Coronary artery (tissue), 2 donors: ENCODE data around the gene ADTRP.

Experiments
- DNase-seq: peaks from one replicate; pipeline ENCODE4 v3.0.0-alpha.2; 2017; ENCODE audit warnings: low spot score
- H3K27ac ChIP-seq, 2 donors: fragments of 200-600 bp; sonication (generic); one replicate each; pipeline ENCODE4 v1.5.1; 2016 to 2019
- H3K4me3 ChIP-seq: fragments of 200-600 bp; sonication (generic); 2 replicates; pipeline ENCODE4 v1.5.1; 2016; ENCODE audit warnings: mild to moderate bottlenecking, moderate library complexity
- TF ChIP-seq, protein P1 (sequence below): fragments of 200-600 bp; sonication (generic); IDR thresholded peaks from one replicate; pipeline ENCODE4 v1.5.1; 2019; ENCODE audit warnings: antibody characterized with exemption

ADTRP gene

DNA sequence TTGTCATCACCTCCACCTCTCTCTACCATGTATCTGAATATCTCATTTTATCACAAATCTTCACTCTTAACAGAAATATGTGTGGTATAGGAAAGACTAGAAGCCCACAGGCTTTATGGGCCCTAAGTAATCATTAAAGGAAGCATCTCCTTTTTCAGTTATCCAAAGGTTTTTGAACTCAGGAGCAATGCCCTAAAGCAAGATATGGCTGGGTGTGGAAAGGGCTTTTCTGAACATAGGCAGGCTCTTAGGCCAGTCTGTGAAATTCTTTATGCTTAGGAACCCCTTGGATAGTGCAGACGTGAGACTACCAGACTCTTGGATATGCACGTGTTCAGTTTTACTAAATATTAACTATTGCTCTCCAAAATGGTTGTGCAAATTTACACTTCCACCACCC, 99.5 kb downstream of the ADTRP start:
- Histone ChIP-seq H3K4me3 (no peak overlapping the region), H3K27ac (no peak overlapping the region)
- no peak for DNase-seq
- TF ChIP-seq, protein P1, sequence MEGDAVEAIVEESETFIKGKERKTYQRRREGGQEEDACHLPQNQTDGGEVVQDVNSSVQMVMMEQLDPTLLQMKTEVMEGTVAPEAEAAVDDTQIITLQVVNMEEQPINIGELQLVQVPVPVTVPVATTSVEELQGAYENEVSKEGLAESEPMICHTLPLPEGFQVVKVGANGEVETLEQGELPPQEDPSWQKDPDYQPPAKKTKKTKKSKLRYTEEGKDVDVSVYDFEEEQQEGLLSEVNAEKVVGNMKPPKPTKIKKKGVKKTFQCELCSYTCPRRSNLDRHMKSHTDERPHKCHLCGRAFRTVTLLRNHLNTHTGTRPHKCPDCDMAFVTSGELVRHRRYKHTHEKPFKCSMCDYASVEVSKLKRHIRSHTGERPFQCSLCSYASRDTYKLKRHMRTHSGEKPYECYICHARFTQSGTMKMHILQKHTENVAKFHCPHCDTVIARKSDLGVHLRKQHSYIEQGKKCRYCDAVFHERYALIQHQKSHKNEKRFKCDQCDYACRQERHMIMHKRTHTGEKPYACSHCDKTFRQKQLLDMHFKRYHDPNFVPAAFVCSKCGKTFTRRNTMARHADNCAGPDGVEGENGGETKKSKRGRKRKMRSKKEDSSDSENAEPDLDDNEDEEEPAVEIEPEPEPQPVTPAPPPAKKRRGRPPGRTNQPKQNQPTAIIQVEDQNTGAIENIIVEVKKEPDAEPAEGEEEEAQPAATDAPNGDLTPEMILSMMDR = no peak

DNA sequence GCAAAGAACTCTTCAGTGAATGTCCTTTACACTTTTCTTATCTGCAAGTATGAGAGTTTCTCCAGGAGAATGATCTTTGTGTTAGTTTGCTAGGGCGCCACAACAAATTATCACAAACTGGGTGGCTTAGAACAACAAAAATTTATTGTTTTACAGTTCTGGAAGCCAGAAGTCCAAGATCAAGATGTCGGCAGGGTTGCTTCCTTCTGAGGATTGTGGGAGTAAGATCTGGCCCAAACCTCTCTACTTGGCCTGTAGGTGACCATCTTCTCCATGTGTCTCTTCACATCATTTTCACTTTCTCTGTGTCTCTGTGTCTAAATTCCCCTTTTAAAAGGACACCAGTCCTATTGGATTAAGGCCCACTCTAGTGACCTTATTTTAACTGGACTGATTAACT, 103.0 kb downstream of the ADTRP start:
- no peak overlapping the region for H3K4me3 ChIP-seq
- TF ChIP-seq, protein P1 = no peak
- DNase-seq = no peak
- H3K27ac ChIP-seq = no peak overlapping the region

DNA sequence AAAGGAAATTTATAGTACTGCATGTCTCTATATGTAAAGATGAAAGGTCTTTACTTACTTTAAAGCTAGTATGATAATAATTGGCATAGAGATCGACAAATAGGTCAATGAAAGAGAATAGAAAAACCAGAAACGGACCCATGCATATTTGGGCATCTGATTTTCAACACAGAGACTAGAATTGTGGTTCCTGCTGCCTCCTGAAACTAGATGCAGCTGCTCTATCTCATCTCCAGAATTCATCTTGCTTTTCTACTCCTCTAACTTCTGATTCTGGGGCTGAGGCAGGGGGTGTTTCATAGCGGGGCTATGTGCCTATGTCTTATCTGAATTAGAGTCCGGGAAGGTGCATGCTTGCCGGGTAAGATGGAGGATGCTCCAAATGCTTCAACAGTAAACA, 105.9 kb downstream of the ADTRP start:
- Histone ChIP-seq H3K27ac (no peak overlapping the region), H3K4me3 (no peak overlapping the region)
- TF ChIP-seq, protein P1 = no peak
- no peak for DNase-seq

DNA sequence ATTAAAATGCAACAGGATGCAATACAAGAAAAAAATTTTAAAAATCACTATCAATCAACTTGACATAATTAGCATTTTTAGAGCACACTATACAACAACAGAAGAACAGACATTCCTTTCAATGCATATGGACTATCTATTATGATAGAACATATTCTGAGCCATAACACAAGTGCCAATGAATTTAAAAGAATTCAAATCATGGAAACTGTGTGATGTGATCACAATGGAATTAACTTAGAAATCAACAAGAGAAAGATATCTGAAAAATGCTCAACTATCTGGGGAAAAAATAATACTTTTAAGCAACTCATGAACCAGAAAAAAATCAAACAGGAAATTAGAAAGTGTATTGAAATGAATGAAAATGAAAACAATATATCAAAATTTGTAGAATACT, 106.3 kb downstream of the ADTRP start:
- no peak for DNase-seq
- TF ChIP-seq, protein P1 = no peak
- H3K27ac ChIP-seq = no peak overlapping the region
- H3K4me3 ChIP-seq = no peak overlapping the region

DNA sequence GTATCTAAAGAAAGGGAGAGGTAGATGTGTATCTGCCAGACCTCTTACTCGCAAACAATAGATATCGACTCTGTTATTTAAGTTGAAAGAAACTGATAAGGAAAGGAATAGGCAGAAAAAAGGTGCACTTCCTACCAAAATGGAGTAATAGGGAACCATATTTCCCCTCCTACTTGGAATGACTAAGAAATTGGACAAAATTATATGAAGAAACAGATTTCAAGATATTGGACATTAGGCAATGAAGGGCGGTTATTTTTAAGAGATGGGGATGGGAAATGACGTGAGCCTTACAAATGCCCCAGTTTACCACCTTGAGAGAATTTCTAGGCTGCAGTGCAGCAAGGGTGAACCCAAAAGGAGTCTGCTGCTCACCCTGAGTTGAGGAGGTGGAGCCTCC, 108.9 kb downstream of the ADTRP start:
- TF ChIP-seq, protein P1 = no peak

DNA sequence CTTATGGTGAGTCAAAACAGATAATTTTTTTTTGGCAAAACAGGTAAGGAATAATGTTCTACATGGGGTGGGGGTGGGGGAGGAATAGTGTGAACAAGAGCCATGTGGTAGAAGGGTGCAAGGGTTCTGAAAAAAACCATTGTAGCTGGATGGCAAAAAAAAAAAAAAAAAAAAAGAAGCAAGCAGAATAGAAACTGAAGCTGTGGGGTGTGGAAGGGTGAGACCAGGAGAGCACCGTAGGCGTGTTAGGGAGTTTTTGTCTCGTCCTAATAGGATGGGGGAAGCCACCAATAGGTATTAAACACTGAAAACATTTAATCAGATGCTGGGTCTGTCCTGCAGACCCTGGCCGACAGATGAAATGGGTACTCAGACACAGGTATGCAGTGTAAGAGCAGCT, 110.1 kb downstream of the ADTRP start:
- TF ChIP-seq, protein P1 = no peak
- no peak for DNase-seq
- Histone ChIP-seq H3K27ac (no peak overlapping the region), H3K4me3 (no peak overlapping the region)

More for the DNA sequence above, 108.9 kb downstream of the ADTRP start:
- Histone ChIP-seq H3K4me3 (no peak overlapping the region), H3K27ac (no peak overlapping the region)
- DNase-seq = no peak

DNA sequence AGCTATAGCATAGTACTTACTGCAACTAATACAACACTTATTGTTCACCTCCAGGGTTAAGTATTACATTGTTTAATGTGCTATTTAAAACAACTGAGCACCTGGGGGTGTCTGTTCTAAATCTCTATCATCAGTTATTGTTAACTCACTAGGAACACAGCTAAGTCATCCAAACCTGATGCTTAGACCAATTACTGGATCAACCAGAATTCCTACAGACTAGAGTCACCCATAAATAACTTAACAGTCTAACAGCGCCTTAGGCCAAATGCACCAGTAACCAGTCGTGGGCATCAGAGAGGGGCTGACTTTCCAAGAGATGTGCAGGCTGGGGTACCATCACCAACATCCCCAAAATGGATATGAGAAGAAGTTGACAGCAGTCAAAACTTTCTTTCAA, 110.7 kb downstream of the ADTRP start:
- TF ChIP-seq, protein P1 = no peak
- Histone ChIP-seq H3K4me3 (no peak overlapping the region), H3K27ac (no peak overlapping the region)
- DNase-seq = no peak
